Right renal cortex interstitium (tissue), 3 donors: ENCODE results near the gene HOXD8. TPM values are rescaled to one million over a fixed set of nuclear protein-coding genes. Genes with fewer than 3 reads are reported as not detected.

Experiments
- DNase-seq, 3 donors: peaks; one replicate each; pipeline ENCODE4 v3.0.0-alpha.2; 2013; ENCODE audit warnings: low read depth in 3 of 3, low spot score in 2 of 3
- polyA plus RNA-seq, 3 donors: library from polyadenylated mRNA; unstranded; fragments of 120-200 nt; gene quantifications; one replicate each; pipeline ENCODE4 v1.2.1, GENCODE V29; 2013; ENCODE audit not compliant: insufficient read length in 3 of 3

Gene HOXD8
- polyA plus RNA-seq, 3 donors = 193 to 217 (median 215) TPM

- DNase-seq = no peak
Measured at GRCh38 chr2:176127774-176128072, 1.8 kb upstream of the HOXD8 start.

DNA sequence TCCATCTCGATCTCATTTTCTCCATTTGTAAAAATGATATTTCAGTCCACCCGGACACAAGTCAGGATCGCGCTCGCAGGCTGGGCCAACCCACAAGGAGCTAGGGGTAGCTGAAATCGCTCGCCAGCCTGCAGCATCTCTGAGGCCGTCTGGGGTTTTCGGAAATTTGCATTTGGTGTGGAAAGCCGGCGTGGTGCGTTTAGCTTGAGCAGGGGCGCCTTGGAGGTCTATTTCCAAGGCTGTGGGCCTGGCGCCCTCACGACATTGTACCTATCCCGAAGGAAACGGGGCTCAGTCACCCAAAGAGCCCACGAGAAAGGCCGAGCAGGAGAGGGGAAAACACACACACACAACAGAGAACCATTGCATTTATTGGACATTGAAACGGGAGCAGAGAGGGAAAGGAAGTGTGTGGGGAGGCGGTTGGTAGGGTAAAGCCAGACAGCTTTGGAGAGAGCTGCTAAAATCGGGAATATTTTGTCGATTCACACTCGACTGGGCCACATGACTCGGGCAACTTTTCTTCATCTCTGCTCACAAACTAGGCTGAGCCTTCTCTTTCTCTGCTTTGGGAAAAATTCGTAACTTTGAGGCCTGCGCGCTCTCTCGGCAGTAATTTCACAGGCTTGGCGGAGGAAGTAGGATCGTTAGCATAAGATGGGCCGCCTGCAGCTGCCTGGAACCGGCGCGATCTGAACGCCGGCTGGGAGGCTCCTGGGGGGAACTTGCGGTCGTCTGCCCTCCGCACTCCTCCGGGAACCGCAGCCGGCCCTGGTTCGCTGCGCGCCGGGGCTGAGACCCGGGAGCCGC lies 1.1 kb upstream of the HOXD8 start:
- no peak for DNase-seq

- no peak for DNase-seq
Measured at GRCh38 chr2:176129813-176130146, 275 bp downstream of the HOXD8 start.

DNA sequence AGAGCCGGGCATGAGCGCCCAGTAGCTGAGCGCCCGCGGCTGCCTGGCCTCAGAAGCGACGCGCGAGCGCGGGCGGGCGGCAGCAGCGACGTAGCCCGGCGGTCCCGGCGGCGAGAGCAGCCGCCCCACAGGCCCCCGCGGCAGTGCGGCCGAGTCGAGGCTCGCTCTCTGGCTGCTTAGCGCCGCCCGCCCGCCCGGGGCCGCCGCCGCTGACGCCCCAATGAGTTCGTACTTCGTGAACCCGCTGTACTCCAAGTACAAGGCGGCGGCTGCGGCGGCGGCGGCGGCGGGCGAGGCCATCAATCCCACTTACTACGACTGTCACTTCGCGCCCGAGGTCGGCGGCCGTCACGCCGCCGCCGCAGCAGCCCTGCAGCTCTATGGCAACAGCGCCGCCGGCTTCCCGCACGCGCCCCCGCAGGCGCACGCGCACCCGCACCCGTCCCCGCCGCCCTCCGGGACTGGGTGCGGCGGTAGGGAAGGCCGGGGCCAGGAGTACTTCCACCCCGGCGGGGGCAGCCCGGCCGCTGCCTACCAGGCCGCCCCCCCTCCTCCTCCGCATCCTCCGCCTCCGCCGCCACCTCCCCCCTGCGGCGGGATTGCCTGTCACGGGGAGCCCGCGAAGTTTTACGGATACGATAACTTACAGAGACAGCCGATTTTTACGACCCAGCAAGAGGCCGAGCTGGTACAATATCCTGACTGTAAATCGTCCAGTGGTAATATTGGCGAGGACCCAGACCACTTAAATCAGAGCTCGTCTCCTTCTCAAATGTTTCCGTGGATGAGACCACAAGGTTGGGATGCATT lies 847 bp downstream of the HOXD8 start:
- DNase-seq = no peak

- DNase-seq = no peak
Measured at GRCh38 chr2:176130957-176131847, 1.7 kb downstream of the HOXD8 start.

GRCh38 chr2:176131848-176132158 lies 2.3 kb downstream of the HOXD8 start:
- DNase-seq = no peak

DNA sequence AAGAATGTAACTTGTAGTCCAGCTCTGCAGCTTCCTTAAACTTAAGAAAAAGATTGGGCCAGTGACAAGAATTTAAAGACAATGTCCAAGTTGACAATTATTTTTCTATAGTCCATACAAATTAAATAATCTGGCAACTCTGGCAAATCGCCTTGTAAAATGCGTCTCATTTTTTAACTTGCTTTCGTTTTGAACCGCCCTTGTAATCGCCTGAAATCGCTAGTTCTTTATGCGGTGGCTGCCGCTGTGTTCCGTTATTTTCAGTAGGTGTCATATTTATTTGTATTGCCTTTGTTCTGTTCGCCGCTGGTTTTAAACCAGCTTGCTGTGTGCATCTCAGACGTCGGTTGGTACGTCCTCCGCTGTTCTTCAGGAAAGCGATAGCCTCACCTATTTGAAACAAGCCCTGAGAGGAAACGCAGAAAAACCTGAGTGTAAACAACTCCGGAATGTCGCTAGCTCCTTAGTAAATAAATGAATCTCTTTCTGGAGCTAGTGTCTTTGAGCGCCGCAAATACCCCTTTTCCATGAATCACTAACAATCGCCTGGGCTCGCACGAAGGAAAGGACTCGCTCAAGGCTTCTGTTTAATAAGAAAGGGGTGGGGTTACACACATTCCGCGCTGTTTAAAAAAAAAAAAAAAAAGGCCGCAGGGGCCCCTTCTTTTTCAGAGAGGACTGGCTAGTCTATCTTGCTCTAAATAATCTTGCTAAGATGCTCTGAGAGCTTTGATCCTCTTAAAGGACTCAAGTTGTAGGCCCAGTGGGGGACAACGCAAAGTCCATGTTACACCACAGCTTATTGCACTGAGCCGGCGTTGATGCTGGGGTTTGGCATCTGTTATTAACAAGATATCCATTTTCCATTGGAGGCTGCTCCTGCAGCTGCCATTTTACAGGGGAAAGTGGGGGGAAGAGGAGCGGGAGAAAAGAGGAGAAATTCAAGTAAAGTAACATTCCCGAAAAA lies 3.0 kb downstream of the HOXD8 start:
- no peak for DNase-seq

DNA sequence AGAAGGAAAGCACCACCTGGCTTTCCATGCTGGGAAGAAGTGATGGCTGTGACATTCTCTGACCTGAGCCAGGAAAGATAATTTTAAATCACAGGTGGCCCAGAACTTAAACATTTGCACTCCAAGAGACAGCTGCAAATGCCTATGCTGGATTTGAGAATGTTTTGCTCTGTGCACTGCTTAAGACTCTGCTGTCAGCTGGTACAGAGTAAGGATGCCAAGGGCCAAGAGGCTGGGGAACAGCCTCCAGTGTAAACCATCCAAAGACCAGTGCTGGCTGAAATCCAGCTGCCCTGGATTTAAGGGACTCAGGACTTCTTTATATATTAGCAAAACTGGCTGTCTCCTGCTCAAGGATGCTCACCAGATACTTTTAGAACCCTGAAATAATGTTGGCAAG lies 3.9 kb downstream of the HOXD8 start:
- no peak for DNase-seq

DNA sequence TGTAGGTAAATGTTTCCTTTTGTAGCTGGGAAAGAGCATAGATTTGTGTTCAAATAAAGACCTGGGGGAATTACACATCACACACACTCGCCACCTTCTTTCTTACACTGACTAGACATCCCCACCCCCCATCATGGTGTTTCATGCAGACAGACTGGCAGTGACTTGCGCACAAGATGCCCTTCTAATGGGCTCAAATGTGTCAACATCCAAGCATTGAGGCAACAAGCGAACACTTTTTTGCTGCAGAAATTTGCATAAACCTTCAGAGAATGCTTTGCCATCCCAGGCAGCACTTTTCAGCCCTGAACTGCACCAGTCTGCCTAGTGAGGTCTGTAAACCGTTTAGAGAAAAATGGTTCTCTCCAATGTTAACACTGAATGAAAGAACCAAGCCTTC lies 4.5 kb downstream of the HOXD8 start:
- no peak for DNase-seq

DNA sequence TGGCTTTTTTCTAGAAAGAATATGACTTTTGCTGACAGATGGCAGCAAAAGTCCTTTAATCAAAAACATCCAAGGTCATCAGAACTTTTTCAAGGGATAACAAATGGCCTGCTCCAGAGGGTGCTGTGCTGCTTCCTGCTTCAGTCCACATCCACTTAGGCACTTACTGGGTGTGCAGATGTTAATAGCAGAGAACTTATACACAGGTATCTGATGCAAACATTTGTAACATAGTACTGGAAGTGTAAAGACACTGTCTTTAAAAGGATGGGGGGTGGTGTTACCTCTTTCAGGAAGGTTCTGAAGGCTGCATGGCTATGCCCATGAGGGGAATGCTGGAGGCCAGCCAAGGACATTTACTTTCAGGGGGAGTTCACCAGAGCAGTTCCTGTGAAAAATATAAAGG lies 5.5 kb downstream of the HOXD8 start:
- no peak for DNase-seq

DNA sequence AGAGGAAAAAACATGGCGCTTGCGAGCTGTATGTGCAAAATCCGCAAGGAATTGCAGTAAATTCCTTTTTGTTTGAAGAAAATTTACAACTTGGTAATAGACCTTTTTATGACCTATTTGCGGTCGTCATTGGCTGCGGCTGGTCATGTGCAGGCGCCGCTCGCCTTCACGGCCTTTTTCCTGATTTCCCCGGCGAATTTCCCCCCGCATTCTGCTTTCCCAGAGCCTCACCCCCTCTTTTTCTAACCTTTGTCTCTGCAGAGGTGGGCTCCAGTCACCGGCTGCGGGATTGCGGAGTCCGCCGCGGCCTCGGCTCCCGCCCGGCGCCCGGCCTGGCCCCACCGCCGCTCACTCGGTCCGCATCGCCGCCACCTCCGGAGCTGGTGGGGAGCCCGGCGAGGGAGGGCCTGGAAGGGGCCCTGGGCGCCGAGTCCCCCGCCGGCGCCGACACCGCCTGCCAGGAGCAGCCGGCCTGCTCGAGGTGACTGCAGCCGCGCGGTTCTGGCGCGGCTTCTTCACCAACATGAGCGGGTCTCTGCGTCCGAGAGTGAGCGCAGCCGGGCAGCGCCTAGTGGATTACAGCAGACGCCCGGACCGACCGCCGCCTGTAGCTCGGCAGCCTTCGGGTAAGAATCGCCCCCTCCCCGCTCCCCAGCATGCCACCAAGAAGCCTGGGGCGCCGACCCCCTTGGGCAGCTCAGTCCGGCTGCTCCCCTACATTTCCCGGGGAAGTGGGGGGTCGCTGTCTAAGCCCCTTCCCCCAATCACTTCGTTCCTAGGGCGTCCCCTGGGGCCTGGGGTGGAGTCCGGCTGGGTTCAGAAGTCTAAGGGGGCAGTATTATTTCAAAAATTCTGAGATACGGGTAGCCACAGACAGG lies 7.1 kb downstream of the HOXD8 start:
- DNase-seq = no peak

DNA sequence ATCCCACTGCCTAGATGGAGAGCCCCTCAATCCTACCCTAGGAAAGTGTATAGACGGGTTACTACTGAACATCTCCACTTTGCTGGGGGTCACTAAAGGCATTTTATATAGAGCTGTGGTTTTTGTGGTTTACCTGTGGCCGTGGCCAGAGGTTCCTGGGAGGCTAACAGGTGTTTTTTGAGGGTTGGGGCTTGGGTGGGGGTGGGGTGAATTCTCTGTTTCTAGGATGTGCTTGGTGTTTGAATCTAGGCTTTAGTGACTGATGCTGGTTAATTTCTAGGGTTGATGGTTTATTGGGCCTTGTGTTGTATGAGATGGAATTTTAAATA lies 7.7 kb downstream of the HOXD8 start:
- DNase-seq = no peak

- no peak for DNase-seq
Measured at GRCh38 chr2:176137906-176138305, 8.4 kb downstream of the HOXD8 start.

DNA sequence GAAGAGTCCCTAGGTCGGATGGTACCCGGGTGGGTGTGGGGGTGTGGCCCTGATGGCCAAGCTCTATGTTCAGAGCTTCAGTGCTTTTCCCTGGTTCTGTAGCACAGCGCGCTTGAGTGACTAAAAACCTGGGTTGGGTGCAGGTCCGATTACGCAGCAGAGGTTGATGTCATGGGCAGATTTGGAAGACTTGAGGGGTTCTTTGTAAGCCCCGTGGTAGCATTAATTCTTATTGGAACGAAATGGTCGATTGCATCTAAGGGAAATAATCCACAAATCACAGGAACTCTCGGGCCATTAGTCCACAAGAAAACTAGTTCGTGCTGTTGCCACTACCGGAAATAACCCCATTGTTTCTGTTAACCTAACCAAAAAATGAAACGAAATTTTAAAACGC lies 9.0 kb downstream of the HOXD8 start:
- no peak for DNase-seq

DNA sequence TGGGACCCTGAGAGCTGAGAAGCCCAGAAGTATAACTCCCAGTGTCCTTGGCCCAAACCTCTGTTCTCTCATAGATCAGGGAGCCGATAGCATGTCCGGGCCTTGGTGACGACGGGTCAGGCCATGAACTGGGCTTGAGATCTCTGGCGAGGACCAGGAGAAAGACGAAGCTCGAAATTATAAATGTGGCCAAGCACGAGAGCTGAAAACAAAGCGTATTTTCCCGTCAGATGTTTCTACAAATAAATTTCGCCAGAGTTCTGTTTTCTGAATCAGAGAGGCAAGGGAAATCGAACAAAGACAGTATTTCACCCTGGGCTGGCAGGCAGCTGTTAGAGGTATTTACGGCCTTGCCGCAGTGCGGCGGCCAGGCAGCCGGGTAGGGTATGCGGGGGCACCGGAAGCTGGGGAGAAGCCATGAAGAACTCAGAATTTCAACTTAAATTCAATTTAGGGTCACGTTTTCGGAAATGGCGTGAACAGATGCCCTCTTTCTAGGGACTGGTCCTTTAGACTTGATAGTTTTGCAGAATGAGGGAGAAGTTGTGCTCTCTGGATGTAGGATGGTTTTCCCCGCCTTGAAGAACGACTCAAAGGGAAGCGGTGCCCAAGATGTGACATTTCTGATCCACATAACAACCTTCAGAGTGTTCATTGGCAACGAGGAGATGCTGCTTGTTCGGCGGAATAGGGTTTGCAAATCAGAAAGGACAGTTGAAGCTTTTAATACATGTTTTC lies 9.6 kb downstream of the HOXD8 start:
- no peak for DNase-seq

GRCh38 chr2:176139661-176140512 lies 10.4 kb downstream of the HOXD8 start:
- no peak for DNase-seq

DNA sequence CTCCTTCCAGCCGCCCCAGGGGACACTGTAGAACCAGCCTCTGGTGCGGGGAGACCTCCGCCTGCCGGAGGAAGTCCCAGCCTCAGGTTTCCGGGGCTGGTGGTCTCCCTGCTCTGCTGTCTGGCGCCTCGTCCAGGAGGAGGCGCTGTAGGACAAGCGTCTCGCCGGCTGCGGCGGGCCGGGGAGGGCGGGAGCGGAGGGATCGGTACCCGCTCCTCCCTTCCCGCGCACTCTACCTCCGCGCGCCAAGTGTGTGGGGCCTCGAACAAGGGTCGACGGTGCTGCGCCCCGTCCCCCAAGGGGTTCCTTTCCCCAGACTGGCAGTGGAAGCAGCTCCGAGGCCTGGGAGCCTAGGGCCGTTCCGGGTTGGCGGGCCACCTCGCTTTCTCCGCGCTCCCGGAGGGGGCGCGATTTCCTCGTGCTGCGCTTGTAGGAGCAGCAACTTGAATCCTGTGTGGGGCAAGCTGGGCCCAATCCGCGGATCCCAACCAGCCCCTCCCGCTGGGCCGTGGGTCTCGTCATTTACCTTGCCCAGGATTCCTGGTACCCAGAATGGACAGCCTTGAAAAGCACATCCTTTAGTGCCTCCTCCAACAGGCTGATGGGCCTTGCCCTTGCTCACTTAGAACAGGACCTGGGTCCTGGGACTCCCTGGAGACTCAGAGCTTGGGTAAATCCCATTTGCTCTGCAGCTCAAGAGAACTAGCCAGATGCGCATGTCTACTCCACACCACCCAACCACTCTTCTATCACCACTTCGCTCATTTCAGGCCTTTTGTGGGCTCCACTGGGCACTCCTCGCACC lies 11.2 kb downstream of the HOXD8 start:
- no peak for DNase-seq
